ENCODE data around the gene SPEF1. TPM values are rescaled to one million over a fixed set of nuclear protein-coding genes. Genes with fewer than 3 reads are reported as not detected.

Gene SPEF1
- total and polyA plus RNA-seq, 2 of the 13 experiments (the other 11 are each of a cell fraction or from before 2014, with no cell fraction given) = 0.11 to 0.27 TPM

DNA sequence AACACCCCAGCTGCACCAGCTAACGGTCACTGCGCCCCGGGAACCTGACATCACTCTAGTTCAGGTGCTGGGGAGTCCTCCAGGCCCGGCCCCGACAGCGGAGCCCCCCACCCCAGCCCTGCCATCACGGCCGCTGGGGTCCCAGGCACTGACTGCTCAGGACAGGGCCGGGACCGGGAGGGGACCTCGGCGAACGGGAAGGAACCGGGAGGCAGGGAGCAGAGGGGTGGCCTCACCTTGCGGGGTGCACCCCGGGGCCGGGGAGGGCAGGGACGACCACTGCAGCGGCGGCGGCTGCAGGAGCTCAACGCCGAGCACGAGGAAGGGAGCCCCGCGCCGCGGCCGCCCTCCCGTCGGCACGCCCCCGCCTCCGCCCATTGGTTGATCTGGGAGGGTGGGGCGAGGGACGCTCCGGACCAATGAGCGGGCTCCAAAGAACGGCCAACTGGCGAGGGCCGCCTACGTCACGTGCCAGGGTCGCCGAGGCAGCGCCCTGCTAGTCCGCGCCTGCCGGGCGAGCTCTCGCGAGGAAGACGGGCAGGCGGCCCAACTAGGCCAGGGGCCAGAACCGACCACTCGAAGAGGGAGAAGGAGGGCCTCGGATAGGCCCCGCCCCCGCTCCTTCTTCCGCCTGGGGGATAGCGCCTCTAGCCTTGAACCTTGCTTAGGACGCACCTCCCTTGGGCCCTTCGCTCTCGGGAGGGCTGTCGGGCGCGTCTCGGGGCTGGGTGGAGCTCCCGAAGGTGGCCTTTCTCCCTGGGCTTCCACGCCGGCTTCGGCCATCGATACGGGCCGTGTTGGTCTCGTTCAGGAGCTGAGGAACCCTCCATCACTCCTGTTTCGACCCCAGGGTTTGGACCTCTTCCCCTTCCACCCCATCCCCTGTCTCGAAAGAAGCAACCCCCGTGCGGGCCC lies 13.6 kb downstream of the SPEF1 start, which contains the start of gene ADISSP (continued):
- TF ChIP-seq, protein P1, sequence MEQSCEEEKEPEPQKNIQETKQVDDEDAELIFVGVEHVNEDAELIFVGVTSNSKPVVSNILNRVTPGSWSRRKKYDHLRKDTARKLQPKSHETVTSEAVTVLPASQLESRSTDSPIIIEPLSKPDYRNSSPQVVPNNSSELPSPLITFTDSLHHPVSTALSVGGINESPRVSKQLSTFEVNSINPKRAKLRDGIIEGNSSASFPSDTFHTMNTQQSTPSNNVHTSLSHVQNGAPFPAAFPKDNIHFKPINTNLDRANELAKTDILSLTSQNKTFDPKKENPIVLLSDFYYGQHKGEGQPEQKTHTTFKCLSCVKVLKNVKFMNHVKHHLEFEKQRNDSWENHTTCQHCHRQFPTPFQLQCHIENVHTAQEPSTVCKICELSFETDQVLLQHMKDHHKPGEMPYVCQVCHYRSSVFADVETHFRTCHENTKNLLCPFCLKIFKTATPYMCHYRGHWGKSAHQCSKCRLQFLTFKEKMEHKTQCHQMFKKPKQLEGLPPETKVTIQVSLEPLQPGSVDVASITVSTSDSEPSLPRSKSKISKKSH (CRISPR knock-in tag; IDR thresholded peaks at IDR 0.05; ENCODE audit: borderline replicate concordance) = peak; percentile 68; the same call in 1 of the 2 replicates
- TF ChIP-seq, protein P2, sequence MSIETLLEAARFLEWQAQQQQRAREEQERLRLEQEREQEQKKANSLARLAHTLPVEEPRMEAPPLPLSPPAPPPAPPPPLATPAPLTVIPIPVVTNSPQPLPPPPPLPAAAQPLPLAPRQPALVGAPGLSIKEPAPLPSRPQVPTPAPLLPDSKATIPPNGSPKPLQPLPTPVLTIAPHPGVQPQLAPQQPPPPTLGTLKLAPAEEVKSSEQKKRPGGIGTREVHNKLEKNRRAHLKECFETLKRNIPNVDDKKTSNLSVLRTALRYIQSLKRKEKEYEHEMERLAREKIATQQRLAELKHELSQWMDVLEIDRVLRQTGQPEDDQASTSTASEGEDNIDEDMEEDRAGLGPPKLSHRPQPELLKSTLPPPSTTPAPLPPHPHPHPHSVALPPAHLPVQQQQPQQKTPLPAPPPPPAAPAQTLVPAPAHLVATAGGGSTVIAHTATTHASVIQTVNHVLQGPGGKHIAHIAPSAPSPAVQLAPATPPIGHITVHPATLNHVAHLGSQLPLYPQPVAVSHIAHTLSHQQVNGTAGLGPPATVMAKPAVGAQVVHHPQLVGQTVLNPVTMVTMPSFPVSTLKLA (IDR thresholded peaks at IDR 0.05) = peak; percentile 77
- TF ChIP-seq SMAD3 (CRISPR knock-in tag; IDR thresholded peaks at IDR 0.05) = 0 out of 2 replicates have a peak, but pooled peaks have one; percentile 35
- TF ChIP-seq, protein P3, sequence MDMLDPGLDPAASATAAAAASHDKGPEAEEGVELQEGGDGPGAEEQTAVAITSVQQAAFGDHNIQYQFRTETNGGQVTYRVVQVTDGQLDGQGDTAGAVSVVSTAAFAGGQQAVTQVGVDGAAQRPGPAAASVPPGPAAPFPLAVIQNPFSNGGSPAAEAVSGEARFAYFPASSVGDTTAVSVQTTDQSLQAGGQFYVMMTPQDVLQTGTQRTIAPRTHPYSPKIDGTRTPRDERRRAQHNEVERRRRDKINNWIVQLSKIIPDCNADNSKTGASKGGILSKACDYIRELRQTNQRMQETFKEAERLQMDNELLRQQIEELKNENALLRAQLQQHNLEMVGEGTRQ (IDR thresholded peaks at IDR 0.05; ENCODE audit: low read depth, low read length) = peak; percentile 95
- TF ChIP-seq, protein P3 (CRISPR knock-in tag; IDR thresholded peaks at IDR 0.05; ENCODE audit: borderline replicate concordance) = peak; percentile 97
- no peak for TF ChIP-seq ZBTB3 (CRISPR knock-in tag; IDR thresholded peaks at IDR 0.05; ENCODE audit: borderline replicate concordance, low read depth)
- TF ChIP-seq, protein P4, sequence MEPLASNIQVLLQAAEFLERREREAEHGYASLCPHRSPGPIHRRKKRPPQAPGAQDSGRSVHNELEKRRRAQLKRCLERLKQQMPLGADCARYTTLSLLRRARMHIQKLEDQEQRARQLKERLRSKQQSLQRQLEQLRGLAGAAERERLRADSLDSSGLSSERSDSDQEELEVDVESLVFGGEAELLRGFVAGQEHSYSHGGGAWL (CRISPR knock-in tag; IDR thresholded peaks at IDR 0.05) = peak; percentile 97
- no peak; the same call in none of the 2 replicates for TF ChIP-seq REL (CRISPR knock-in tag; conservative IDR thresholded peaks at IDR 0.05)
- TF ChIP-seq ELF4 (CRISPR knock-in tag; IDR thresholded peaks at IDR 0.05; ENCODE audit: borderline replicate concordance) = peak; percentile 89; the same call in 1 of the 2 replicates
- TF ChIP-seq RNF2 (conservative IDR thresholded peaks at IDR 0.05; ENCODE audit: low read depth) = peak; percentile 97
- TF ChIP-seq HNRNPLL (IDR thresholded peaks at IDR 0.05; ENCODE audit: low read depth, low read length, poor library complexity, severe bottlenecking) = peak; percentile 50
- TF ChIP-seq, protein P5, sequence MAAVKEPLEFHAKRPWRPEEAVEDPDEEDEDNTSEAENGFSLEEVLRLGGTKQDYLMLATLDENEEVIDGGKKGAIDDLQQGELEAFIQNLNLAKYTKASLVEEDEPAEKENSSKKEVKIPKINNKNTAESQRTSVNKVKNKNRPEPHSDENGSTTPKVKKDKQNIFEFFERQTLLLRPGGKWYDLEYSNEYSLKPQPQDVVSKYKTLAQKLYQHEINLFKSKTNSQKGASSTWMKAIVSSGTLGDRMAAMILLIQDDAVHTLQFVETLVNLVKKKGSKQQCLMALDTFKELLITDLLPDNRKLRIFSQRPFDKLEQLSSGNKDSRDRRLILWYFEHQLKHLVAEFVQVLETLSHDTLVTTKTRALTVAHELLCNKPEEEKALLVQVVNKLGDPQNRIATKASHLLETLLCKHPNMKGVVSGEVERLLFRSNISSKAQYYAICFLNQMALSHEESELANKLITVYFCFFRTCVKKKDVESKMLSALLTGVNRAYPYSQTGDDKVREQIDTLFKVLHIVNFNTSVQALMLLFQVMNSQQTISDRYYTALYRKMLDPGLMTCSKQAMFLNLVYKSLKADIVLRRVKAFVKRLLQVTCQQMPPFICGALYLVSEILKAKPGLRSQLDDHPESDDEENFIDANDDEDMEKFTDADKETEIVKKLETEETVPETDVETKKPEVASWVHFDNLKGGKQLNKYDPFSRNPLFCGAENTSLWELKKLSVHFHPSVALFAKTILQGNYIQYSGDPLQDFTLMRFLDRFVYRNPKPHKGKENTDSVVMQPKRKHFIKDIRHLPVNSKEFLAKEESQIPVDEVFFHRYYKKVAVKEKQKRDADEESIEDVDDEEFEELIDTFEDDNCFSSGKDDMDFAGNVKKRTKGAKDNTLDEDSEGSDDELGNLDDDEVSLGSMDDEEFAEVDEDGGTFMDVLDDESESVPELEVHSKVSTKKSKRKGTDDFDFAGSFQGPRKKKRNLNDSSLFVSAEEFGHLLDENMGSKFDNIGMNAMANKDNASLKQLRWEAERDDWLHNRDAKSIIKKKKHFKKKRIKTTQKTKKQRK (IDR thresholded peaks at IDR 0.05; ENCODE audit: low read length) = no peak
- no peak; the same call in 1 of the 2 replicates for TF ChIP-seq ZNF451 (CRISPR knock-in tag; IDR thresholded peaks at IDR 0.05)
